WI38 (cell line): ENCODE results near the gene GAL3ST1.
"Not testable (repeated sequence)": the region's sequence is repeated elsewhere in the genome, so short reads cannot be mapped to it uniquely, and the experiment has no call there.

Source experiments
- H3K4me3 ChIP-seq: 2 replicates; pipeline ENCODE4 v1.5.1; 2011; ENCODE audit warnings: low read depth, mild to moderate bottlenecking, control low read depth, low read length
- CTCF ChIP-seq: IDR thresholded peaks from 2 replicates; pipeline ENCODE4 v1.5.1; 2012; ENCODE audit warnings: low read depth, mild to moderate bottlenecking, control low read depth, low read length

Gene GAL3ST1

GRCh38 chr22:30556388-30556787, 18.1 kb downstream of the GAL3ST1 start:
- H3K4me3 ChIP-seq: no peak overlapping the region
- TF ChIP-seq CTCF: no peak

GRCh38 chr22:30555282-30556210, 18.9 kb downstream of the GAL3ST1 start:
- no peak for TF ChIP-seq CTCF
- no peak overlapping the region for H3K4me3 ChIP-seq

- no peak for TF ChIP-seq CTCF
- no peak overlapping the region for H3K4me3 ChIP-seq
Observed at GRCh38 chr22:30553971-30554370, 20.5 kb downstream of the GAL3ST1 start.

- H3K4me3 ChIP-seq: no peak overlapping the region
- TF ChIP-seq CTCF: no peak
Observed at GRCh38 chr22:30552719-30553118, 21.7 kb downstream of the GAL3ST1 start.

GRCh38 chr22:30551813-30552212, 22.7 kb downstream of the GAL3ST1 start:
- H3K4me3 ChIP-seq: not testable (repeated sequence)

GRCh38 chr22:30547188-30547587, 27.3 kb downstream of the GAL3ST1 start:
- TF ChIP-seq CTCF: no peak
- H3K4me3 ChIP-seq: no peak overlapping the region

- no peak for TF ChIP-seq CTCF
- H3K4me3 ChIP-seq: no peak within 1 kb of the TSS
Observed at GRCh38 chr22:30546616-30547015, 27.8 kb downstream of the GAL3ST1 start, which contains the start of gene SEC14L6. Gene SEC14L6 (minus strand): TSS chr22:30546741. CDS start chr22:30546682, 59 bp downstream.

GRCh38 chr22:30542811-30543188, 31.7 kb downstream of the GAL3ST1 start:
- H3K4me3 ChIP-seq: no peak overlapping the region
- no peak for TF ChIP-seq CTCF
